Right lobe of liver (tissue), 6 donors: Measurements from ENCODE around the gene UVSSA. TPM values are rescaled to one million over a fixed set of nuclear protein-coding genes. Genes with fewer than 3 reads are reported as not detected.
"Not testable (repeated sequence)": the region's sequence is repeated elsewhere in the genome, so short reads cannot be mapped to it uniquely, and the experiment has no call there.

Experiments
- ATAC-seq, 4 donors: fragments of 200-7000 bp; cut with Tn5 transposase; one replicate each; pipeline ENCODE4 v1.9.1; 2020; ENCODE audit warnings: mild to moderate bottlenecking in 4 of 4, moderate library complexity in 4 of 4
- DNase-seq, 3 donors: peaks; one replicate each; pipeline ENCODE4 v3.0.0-alpha.2; 2020
- H3K27ac ChIP-seq, 3 donors: fragments of 200-600 bp; one replicate each; pipeline ENCODE4 v1.8.0; 2022
- H3K27me3 ChIP-seq, 2 donors: fragments of 200-600 bp; one replicate each; pipeline ENCODE4 v1.8.0; 2022
- H3K36me3 ChIP-seq, 4 donors: fragments of 200-600 bp; sonication (generic) in 1 of 4; one replicate each; pipeline versions ENCODE4 v1.5.1 to v1.8.0; 2017 to 2022; ENCODE audit warnings: control low read depth in 1 of 4
- H3K4me1 ChIP-seq, 4 donors: fragments of 200-600 bp; sonication (generic) in 1 of 4; one replicate each; pipeline versions ENCODE4 v1.5.1 to v1.8.0; 2017 to 2022; ENCODE audit warnings: control low read depth in 1 of 4
- H3K4me3 ChIP-seq, 3 donors: fragments of 200-600 bp; one replicate each; pipeline ENCODE4 v1.8.0; 2022
- H3K9me3 ChIP-seq, 4 donors: fragments of 200-600 bp; sonication (generic) in 1 of 4; one replicate each; pipeline versions ENCODE4 v1.5.1 to v1.8.0; 2017 to 2022; ENCODE audit warnings: control low read depth in 1 of 4
- CTCF ChIP-seq, 4 donors: fragments of 200-600 bp in 3 of 4; fragments of 450-650 bp in 1 of 4; IDR thresholded peaks; one replicate each; pipeline versions ENCODE4 v1.5.1 to v1.8.0; 2016 to 2022; ENCODE audit warnings: antibody characterized with exemption in 4 of 4, mild to moderate bottlenecking in 2 of 4
- POLR2A ChIP-seq: fragments of 450-650 bp; IDR thresholded peaks from one replicate; pipeline ENCODE4 v1.6.1; 2017; ENCODE audit warnings: antibody characterized with exemption, mild to moderate bottlenecking
- WGBS: methylation state at CpG from one replicate; pipeline ENCODE4 v1.1.6; 2018; ENCODE audit warnings: low coverage, low lambda C conversion rate; ENCODE audit not compliant: insufficient coverage; ENCODE audit errors: missing lambda C conversion rate; 5-methylcytosine and 5-hydroxymethylcytosine counted together
- intact Hi-C, 2 donors: fragments of 100-400 bp; cut with DNase I; formaldehyde crosslinking; loops; one replicate each; pipeline versions ENCODE4 v1.11.2 to v1.14.1; 2022
- total RNA-seq, 6 experiments: library from RNA; depleted of rRNA in 2 of 6; stranded (reverse); fragments of >200 nt in 2 of 6; fragmentation: NEBNext Ultra II Directional in 3 of 6; extraction: Animal tissue kit (Norgen Biotek cat#: 25700) in 3 of 6; gene quantifications; one replicate each; pipeline versions ENCODE4 v1.1.0 to v1.2.4, GENCODE V29; 2016 to 2023
- donor health status: DM: no; HTN: yes; CAD: no.
- donor health status: DM: no; HTN: no; CAD: no.
- donor health status: DM: no; HTN: no; CAD: no.
- donor health status: DM: no; HTN: yes; CAD: no.
- donor health status: DM: no; HTN: yes; CAD: no.

Gene UVSSA
- total RNA-seq, 6 experiments from 2014 or later: 9.1 to 14.5 (median 11.3) TPM

- 83% methylated on average over 3 of the region's 13 CpGs for WGBS
- no peaks in the 10 kb centered on the region for H3K4me1 ChIP-seq
- H3K27ac ChIP-seq: no peak overlapping the region
- TF ChIP-seq POLR2A (no peak), CTCF (IDR thresholded peaks at IDR 0.05) (no peak)
- no peaks in the 10 kb centered on the region for H3K27me3 ChIP-seq
- H3K36me3 ChIP-seq: peaks cover 0 to 16% (median 4%) of the 10 kb centered on the region in 4 donors
- no peak overlapping the region for H3K4me3 ChIP-seq
- ATAC-seq: no peak
- intact Hi-C loops: no loop called here
- peak in 2 of 3 donors; percentile 11 to 44 for DNase-seq
- no peaks in the 10 kb centered on the region for H3K9me3 ChIP-seq
These were observed 25.5 kb upstream of the UVSSA start for GRCh38 chr4:1321486-1321885.

- no peaks in the 10 kb centered on the region for H3K4me1 ChIP-seq
- 95% methylated on average over 4 of the region's 18 CpGs for WGBS
- peak in 1 of 4 donors; percentile 12 for ATAC-seq
- no peak overlapping the region for H3K4me3 ChIP-seq
- no peak overlapping the region for H3K27ac ChIP-seq
- H3K36me3 ChIP-seq: peaks cover 0 to 14% (median 4%) of the 10 kb centered on the region in 4 donors
- peak; percentile 18 to 49 (median 45) for DNase-seq
- intact Hi-C loops: no loop called here
- H3K27me3 ChIP-seq: no peaks in the 10 kb centered on the region
- TF ChIP-seq CTCF (IDR thresholded peaks at IDR 0.05) (no peak), POLR2A (no peak)
- no peaks in the 10 kb centered on the region for H3K9me3 ChIP-seq
These were observed 24.9 kb upstream of the UVSSA start for GRCh38 chr4:1321946-1322650.

GRCh38 chr4:1323280-1323634, 23.8 kb upstream of the UVSSA start:
- DNase-seq: no peak
- Histone ChIP-seq H3K9me3 (no peaks in the 10 kb centered on the region), H3K4me1 (no peaks in the 10 kb centered on the region), H3K27me3 (no peaks in the 10 kb centered on the region), H3K27ac (no peak overlapping the region), H3K4me3 (no peak overlapping the region), H3K36me3 (peaks cover 0 to 15% (median 4%) of the 10 kb centered on the region in 4 donors)
- intact Hi-C loops: no loop called here
- no peak for TF ChIP-seq POLR2A
- WGBS: 95% methylated on average over 7 of the region's 8 CpGs
- ATAC-seq: no peak

GRCh38 chr4:1323635-1324442, 23.2 kb upstream of the UVSSA start:
- peak in 2 of 3 donors; percentile 11 to 22 for DNase-seq
- H3K4me3 ChIP-seq: no peak overlapping the region
- peaks cover 0 to 17% (median 4%) of the 10 kb centered on the region in 4 donors for H3K36me3 ChIP-seq
- H3K27me3 ChIP-seq: no peaks in the 10 kb centered on the region
- H3K9me3 ChIP-seq: no peaks in the 10 kb centered on the region
- WGBS: 86% methylated on average over 8 of the region's 11 CpGs
- no peak overlapping the region for H3K27ac ChIP-seq
- intact Hi-C loops: no loop called here
- H3K4me1 ChIP-seq: no peaks in the 10 kb centered on the region
- no peak for ATAC-seq
- TF ChIP-seq CTCF (IDR thresholded peaks at IDR 0.05): no peak
- no peak for TF ChIP-seq POLR2A

GRCh38 chr4:1324443-1325175, 22.4 kb upstream of the UVSSA start:
- H3K4me1 ChIP-seq, H3K4me3 ChIP-seq, H3K9me3 ChIP-seq, H3K27me3 ChIP-seq, ATAC-seq, intact Hi-C loops, H3K27ac ChIP-seq: not testable (repeated sequence)
- DNase-seq: peak in 2 of 3 donors; percentile 5 to 35
- WGBS: 96% methylated on average over 11 of the region's 20 CpGs
- peaks cover 0 to 18% (median 4%) of the 10 kb centered on the region in 4 donors for H3K36me3 ChIP-seq
